IMR-90 (cell line): ENCODE results near the gene UBA7.

Source experiments
- FOS ChIP-seq: fragments of 150-350 bp; IDR thresholded peaks from 2 replicates; pipeline ENCODE4 v1.6.1; 2016; ENCODE audit warnings: low read depth, low read length
- MXI1 ChIP-seq: IDR thresholded peaks from 2 replicates; pipeline ENCODE4 v1.6.1; 2012; ENCODE audit warnings: low read depth, mild to moderate bottlenecking, low read length, moderate library complexity, borderline replicate concordance
- POLR2A ChIP-seq: IDR thresholded peaks from 2 replicates; pipeline ENCODE4 v1.6.1; 2012; ENCODE audit warnings: mild to moderate bottlenecking, low read depth, low read length
- SMC3 ChIP-seq: fragments of 150-350 bp; IDR thresholded peaks from 2 replicates; pipeline ENCODE4 v1.6.1; 2016; ENCODE audit warnings: low read depth, mild to moderate bottlenecking, antibody characterized with exemption, low read length, moderate library complexity
- TF ChIP-seq, protein P1 (sequence below): conservative IDR thresholded peaks from 2 replicates; pipeline ENCODE4 v1.5.1; 2012; ENCODE audit warnings: mild to moderate bottlenecking, low read depth, low read length, improper control_type of control experiment
- TF ChIP-seq, protein P2 (sequence below): fragments of 150-350 bp; IDR thresholded peaks from 2 replicates; pipeline ENCODE4 v1.6.1; 2017; ENCODE audit warnings: mild to moderate bottlenecking, antibody characterized with exemption, low read length, low read depth

DNA sequence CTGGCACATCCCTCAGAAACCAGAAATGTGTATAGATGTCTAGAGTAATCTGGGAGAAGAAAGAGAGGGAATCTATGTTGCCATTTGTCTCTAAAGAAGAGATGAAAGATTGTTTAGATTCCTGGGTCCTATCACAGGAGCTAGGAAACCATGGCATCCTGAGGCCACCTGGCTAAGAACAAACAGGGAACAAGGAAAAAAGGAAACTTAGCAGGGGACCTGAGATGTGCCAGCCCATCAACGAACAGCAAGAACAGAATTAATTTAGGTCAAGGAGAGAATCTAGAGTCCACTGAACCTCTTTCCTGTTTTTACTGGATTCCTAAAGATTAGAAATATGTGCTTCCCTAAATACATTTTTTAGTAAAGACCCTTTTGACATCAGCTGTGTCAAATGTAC, 57.7 kb downstream of the UBA7 start:
- TF ChIP-seq, protein P1, sequence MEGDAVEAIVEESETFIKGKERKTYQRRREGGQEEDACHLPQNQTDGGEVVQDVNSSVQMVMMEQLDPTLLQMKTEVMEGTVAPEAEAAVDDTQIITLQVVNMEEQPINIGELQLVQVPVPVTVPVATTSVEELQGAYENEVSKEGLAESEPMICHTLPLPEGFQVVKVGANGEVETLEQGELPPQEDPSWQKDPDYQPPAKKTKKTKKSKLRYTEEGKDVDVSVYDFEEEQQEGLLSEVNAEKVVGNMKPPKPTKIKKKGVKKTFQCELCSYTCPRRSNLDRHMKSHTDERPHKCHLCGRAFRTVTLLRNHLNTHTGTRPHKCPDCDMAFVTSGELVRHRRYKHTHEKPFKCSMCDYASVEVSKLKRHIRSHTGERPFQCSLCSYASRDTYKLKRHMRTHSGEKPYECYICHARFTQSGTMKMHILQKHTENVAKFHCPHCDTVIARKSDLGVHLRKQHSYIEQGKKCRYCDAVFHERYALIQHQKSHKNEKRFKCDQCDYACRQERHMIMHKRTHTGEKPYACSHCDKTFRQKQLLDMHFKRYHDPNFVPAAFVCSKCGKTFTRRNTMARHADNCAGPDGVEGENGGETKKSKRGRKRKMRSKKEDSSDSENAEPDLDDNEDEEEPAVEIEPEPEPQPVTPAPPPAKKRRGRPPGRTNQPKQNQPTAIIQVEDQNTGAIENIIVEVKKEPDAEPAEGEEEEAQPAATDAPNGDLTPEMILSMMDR: no peak
- no peak for TF ChIP-seq MXI1
- TF ChIP-seq POLR2A: no peak
- no peak for TF ChIP-seq FOS
- TF ChIP-seq, protein P2, sequence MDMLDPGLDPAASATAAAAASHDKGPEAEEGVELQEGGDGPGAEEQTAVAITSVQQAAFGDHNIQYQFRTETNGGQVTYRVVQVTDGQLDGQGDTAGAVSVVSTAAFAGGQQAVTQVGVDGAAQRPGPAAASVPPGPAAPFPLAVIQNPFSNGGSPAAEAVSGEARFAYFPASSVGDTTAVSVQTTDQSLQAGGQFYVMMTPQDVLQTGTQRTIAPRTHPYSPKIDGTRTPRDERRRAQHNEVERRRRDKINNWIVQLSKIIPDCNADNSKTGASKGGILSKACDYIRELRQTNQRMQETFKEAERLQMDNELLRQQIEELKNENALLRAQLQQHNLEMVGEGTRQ: no peak
- no peak for TF ChIP-seq SMC3
